Lower lobe of right lung (tissue), 2 donors: Measurements from ENCODE around the gene SRBD1. TPM values are rescaled to one million over a fixed set of nuclear protein-coding genes. Genes with fewer than 3 reads are reported as not detected.

ENCODE experiments used
- ATAC-seq, 2 donors: fragments of 200-7000 bp; cut with Tn5 transposase; one replicate each; pipeline ENCODE4 v1.9.1; 2020 to 2022; ENCODE audit warnings: mild to moderate bottlenecking in 2 of 2, moderate library complexity in 2 of 2
- DNase-seq: peaks from one replicate; pipeline ENCODE4 v3.0.0-alpha.2; 2020
- H3K27ac ChIP-seq: fragments of 200-600 bp; one replicate; pipeline ENCODE4 v1.8.0; 2022
- H3K27me3 ChIP-seq: fragments of 200-600 bp; one replicate; pipeline ENCODE4 v1.8.0; 2022; ENCODE audit warnings: low read depth
- H3K36me3 ChIP-seq: fragments of 200-600 bp; one replicate; pipeline ENCODE4 v1.8.0; 2022; ENCODE audit warnings: mild to moderate bottlenecking
- H3K4me1 ChIP-seq: fragments of 200-600 bp; one replicate; pipeline ENCODE4 v1.8.0; 2022
- H3K4me3 ChIP-seq: fragments of 200-600 bp; one replicate; pipeline ENCODE4 v1.8.0; 2022; ENCODE audit warnings: mild to moderate bottlenecking
- H3K9me3 ChIP-seq: fragments of 200-600 bp; one replicate; pipeline ENCODE4 v1.8.0; 2022
- intact Hi-C: fragments of 100-400 bp; cut with DNase I; formaldehyde crosslinking; loops from one replicate; pipeline ENCODE4 v1.11.0; 2022
- total RNA-seq: library from RNA; stranded (reverse); fragmentation: NEBNext Ultra II Directional; extraction: Animal tissue kit (Norgen Biotek cat#: 25700); gene quantifications from one replicate; pipeline ENCODE4 v1.2.1, GENCODE V29; 2021
- TF ChIP-seq, protein P1 (sequence below): fragments of 200-600 bp; IDR thresholded peaks from one replicate; pipeline ENCODE4 v1.8.0; 2022; ENCODE audit warnings: antibody characterized with exemption, mild to moderate bottlenecking
- donor health status: DM: no; HTN: yes; CAD: no; lungs with severe emphysema.

The SRBD1 gene
- total RNA-seq, 1 donor from 2014 or later = 15.4 TPM

- DNase-seq (no peak), ATAC-seq (no peak)
- TF ChIP-seq, protein P1, sequence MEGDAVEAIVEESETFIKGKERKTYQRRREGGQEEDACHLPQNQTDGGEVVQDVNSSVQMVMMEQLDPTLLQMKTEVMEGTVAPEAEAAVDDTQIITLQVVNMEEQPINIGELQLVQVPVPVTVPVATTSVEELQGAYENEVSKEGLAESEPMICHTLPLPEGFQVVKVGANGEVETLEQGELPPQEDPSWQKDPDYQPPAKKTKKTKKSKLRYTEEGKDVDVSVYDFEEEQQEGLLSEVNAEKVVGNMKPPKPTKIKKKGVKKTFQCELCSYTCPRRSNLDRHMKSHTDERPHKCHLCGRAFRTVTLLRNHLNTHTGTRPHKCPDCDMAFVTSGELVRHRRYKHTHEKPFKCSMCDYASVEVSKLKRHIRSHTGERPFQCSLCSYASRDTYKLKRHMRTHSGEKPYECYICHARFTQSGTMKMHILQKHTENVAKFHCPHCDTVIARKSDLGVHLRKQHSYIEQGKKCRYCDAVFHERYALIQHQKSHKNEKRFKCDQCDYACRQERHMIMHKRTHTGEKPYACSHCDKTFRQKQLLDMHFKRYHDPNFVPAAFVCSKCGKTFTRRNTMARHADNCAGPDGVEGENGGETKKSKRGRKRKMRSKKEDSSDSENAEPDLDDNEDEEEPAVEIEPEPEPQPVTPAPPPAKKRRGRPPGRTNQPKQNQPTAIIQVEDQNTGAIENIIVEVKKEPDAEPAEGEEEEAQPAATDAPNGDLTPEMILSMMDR = no peak
- no peak overlapping the region for H3K4me3 ChIP-seq
- H3K27ac ChIP-seq = no peak overlapping the region
- H3K36me3 ChIP-seq = no peaks in the 10 kb centered on the region
- H3K9me3 ChIP-seq = no peaks in the 10 kb centered on the region
- H3K27me3 ChIP-seq = peaks cover 7% of the 10 kb centered on the region
- intact Hi-C loops = loop anchor here (10.0 kb wide), 1 partner anchor 134 kb away; no protein-coding TSS in a partner anchor
- peaks cover 13% of the 10 kb centered on the region for H3K4me1 ChIP-seq
Observed at GRCh38 chr2:45640576-45640975, 29.5 kb upstream of the SRBD1 start.

DNA sequence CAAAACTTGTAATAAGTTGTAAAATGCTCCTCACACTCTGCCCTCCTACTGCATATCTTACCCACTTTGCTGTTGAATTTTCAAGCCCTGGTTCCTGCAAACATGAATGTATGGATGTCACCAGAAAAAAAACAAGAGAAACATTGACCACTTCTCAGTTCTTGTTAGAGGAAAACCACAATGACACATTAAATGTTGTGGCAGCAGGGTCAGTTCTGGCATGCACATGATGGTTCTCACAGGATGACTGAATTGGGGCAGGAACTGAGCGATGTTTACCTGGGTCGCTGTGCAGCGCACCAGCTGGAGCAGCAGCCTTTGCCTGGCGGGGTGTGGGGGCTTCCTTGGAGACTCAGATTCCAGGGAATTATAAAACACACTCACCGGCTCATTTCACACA lies 26.4 kb upstream of the SRBD1 start:
- no peak overlapping the region for H3K4me3 ChIP-seq
- H3K9me3 ChIP-seq = no peaks in the 10 kb centered on the region

DNA sequence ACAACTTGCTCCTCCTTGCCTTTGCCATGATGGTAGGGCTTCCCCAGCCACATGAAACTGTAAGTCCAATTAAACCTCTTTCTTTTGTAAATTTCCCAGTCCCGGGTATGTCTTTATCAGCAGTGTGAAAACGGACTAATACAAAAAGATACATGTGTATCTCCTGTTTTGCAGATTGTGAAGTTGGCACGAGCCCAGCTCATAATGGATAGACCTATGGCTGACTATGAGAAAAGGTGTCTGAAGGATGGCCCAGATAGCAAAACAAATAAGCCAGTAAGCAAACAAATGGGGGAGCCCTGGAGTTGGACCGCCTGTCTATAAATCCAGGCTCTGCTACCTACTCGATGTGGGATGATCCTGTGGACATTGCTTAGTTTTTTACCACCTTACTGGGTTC lies 24.9 kb upstream of the SRBD1 start:
- Histone ChIP-seq H3K27me3 (no peaks in the 10 kb centered on the region), H3K4me3 (no peak overlapping the region), H3K27ac (no peak overlapping the region), H3K36me3 (no peaks in the 10 kb centered on the region), H3K9me3 (no peaks in the 10 kb centered on the region), H3K4me1 (no peaks in the 10 kb centered on the region)
- TF ChIP-seq, protein P1 = no peak
- intact Hi-C loops = no loop called here
- no peak for ATAC-seq
- DNase-seq = no peak

More for the DNA sequence above, 26.4 kb upstream of the SRBD1 start:
- no peaks in the 10 kb centered on the region for H3K36me3 ChIP-seq
- peak; percentile 40 to 52 for ATAC-seq
- TF ChIP-seq, protein P1 = no peak
- intact Hi-C loops = no loop called here
- H3K27ac ChIP-seq = no peak overlapping the region
- H3K27me3 ChIP-seq = peaks cover 2% of the 10 kb centered on the region
- no peaks in the 10 kb centered on the region for H3K4me1 ChIP-seq
- no peak for DNase-seq

DNA sequence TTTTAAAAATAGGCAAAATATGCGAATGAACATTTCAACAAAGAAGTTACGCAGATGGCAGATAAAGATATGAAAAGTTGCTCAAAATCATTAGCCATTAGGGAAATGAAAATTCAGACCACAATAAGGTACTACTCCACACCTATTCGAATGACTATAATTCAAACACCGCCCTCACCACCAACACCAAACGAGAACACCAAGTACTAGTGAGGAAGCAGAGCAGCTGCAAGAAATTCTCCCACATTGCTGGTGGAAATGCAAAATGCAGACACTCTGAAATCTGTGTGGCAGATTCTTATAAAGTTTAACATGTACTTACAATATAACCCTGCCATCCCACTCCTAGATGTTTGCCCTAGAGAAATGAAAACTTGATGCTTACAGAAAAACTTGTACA lies 23.2 kb upstream of the SRBD1 start:
- no peaks in the 10 kb centered on the region for H3K4me1 ChIP-seq
- TF ChIP-seq, protein P1 = no peak
- no peaks in the 10 kb centered on the region for H3K36me3 ChIP-seq
- no peak overlapping the region for H3K4me3 ChIP-seq
- no peak for DNase-seq
- no peak overlapping the region for H3K27ac ChIP-seq
- intact Hi-C loops = no loop called here
- no peaks in the 10 kb centered on the region for H3K9me3 ChIP-seq
- ATAC-seq = no peak
- no peaks in the 10 kb centered on the region for H3K27me3 ChIP-seq

DNA sequence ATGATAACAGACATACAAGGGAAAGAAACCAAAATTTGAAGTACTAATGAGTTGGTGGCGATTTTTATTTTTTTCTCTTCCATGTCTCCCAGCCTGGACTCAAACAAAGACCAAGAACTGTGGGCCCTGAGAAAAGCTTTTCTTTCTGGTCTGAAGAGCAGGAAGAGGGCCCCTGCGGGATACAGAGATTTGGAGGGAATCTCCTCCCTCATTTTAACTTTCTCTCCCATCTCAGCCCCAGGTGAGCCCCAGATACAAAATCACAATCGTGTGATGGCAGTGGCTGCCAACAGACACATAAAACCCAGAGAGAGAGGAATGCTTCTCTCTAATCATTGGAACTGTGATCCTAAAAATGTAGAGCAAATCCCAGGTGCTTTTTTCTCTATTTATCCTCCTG lies 20.9 kb upstream of the SRBD1 start:
- Histone ChIP-seq H3K9me3 (no peaks in the 10 kb centered on the region), H3K27me3 (no peaks in the 10 kb centered on the region), H3K4me1 (no peaks in the 10 kb centered on the region), H3K27ac (no peak overlapping the region), H3K4me3 (no peak overlapping the region), H3K36me3 (no peaks in the 10 kb centered on the region)
- DNase-seq (no peak), ATAC-seq (no peak)
- TF ChIP-seq, protein P1 = no peak
- intact Hi-C loops = no loop called here

DNA sequence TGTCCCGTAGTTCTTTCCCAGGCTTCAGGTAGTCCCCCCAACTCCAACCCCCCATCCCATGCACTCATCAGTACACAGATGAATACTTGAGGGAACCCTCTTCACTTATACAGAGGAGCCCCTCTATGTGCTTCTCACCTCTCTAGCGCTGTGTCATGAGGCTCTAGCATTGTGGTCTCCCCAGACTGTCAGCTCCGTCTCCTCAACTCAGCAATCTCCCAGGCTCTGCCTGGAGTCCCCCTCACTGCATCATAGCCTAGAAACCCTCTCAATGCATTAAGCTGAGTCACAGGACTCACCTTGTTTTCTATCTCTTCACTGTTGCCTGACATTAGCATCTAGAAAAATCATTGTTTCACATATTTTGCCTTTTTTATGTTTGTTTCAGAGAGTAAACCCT lies 20.3 kb upstream of the SRBD1 start:
- Histone ChIP-seq H3K4me3 (no peak overlapping the region), H3K36me3 (no peaks in the 10 kb centered on the region), H3K27me3 (no peaks in the 10 kb centered on the region), H3K4me1 (peaks cover under 1% of the 10 kb centered on the region), H3K9me3 (no peaks in the 10 kb centered on the region), H3K27ac (no peak overlapping the region)
- DNase-seq (no peak), ATAC-seq (no peak)
- intact Hi-C loops = no loop called here
- TF ChIP-seq, protein P1 = no peak
